Osteocyte (in vitro differentiated cells): ENCODE data around the gene MANBA. TPM values are rescaled to one million over a fixed set of nuclear protein-coding genes. Genes with fewer than 3 reads are reported as not detected.

Source experiments
- DNase-seq: peaks from one replicate; pipeline ENCODE4 v3.0.0; 2021; ENCODE audit warnings: mixed read lengths; ENCODE audit not compliant: unreplicated experiment; ENCODE audit errors: extremely low spot score
- H3K27ac Mint-ChIP-seq: one replicate; pipeline ENCODE4 v1.8.0; 2021; ENCODE audit warnings: mild to moderate bottlenecking, mixed read lengths; ENCODE audit not compliant: unreplicated experiment
- H3K27me3 Mint-ChIP-seq: one replicate; pipeline ENCODE4 v1.8.0; 2021; ENCODE audit warnings: mixed read lengths; ENCODE audit not compliant: unreplicated experiment
- H3K36me3 Mint-ChIP-seq: one replicate; pipeline ENCODE4 v1.8.0; 2021; ENCODE audit warnings: mixed read lengths; ENCODE audit not compliant: unreplicated experiment
- H3K4me1 Mint-ChIP-seq: one replicate; pipeline ENCODE4 v1.8.0; 2021; ENCODE audit warnings: mixed read lengths; ENCODE audit not compliant: unreplicated experiment
- H3K4me3 Mint-ChIP-seq: one replicate; pipeline ENCODE4 v1.8.0; 2021; ENCODE audit warnings: mild to moderate bottlenecking, moderate library complexity, mixed read lengths; ENCODE audit not compliant: unreplicated experiment
- H3K9me3 Mint-ChIP-seq: one replicate; pipeline ENCODE4 v1.8.0; 2021; ENCODE audit warnings: mixed read lengths; ENCODE audit not compliant: unreplicated experiment
- total RNA-seq: library from RNA; stranded (reverse); gene quantifications from 2 replicates; pipeline ENCODE4 v1.2.1, GENCODE V29; 2021
- TF ChIP-seq, protein P1 (sequence below): fragments of 200-600 bp; sonication (generic); IDR thresholded peaks from 2 replicates; pipeline ENCODE4 v1.5.0; 2021; ENCODE audit warnings: antibody characterized with exemption, mild to moderate bottlenecking, moderate library complexity

Gene MANBA
- total RNA-seq, 1 donor from 2014 or later, result 26.1 TPM

DNA sequence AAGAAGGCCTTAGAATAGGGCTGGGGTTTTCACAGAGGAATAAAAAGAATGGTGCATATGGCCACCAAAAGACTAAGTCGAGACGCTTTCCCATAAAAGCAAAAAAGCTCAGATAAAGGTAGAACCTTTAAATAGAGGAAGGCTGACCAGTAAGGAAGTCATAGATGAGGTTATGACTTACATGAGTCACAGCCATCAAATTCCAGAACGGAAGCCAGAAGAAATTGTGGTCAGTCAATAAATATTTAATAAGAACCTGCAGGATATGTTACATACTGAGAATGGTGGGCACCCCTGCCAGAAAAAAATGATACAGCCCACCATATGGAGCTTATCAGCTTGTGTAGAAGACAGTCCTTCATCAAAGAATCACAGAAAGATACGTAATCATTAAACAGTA lies 120.1 kb downstream of the MANBA start:
- DNase-seq, result no peak
- no peaks in the 10 kb centered on the region for H3K9me3 Mint-ChIP-seq
- no peaks in the 10 kb centered on the region for H3K4me1 Mint-ChIP-seq
- no peak overlapping the region for H3K27ac Mint-ChIP-seq
- peaks cover 18% of the 10 kb centered on the region for H3K36me3 Mint-ChIP-seq
- no peaks in the 10 kb centered on the region for H3K27me3 Mint-ChIP-seq
- TF ChIP-seq, protein P1, sequence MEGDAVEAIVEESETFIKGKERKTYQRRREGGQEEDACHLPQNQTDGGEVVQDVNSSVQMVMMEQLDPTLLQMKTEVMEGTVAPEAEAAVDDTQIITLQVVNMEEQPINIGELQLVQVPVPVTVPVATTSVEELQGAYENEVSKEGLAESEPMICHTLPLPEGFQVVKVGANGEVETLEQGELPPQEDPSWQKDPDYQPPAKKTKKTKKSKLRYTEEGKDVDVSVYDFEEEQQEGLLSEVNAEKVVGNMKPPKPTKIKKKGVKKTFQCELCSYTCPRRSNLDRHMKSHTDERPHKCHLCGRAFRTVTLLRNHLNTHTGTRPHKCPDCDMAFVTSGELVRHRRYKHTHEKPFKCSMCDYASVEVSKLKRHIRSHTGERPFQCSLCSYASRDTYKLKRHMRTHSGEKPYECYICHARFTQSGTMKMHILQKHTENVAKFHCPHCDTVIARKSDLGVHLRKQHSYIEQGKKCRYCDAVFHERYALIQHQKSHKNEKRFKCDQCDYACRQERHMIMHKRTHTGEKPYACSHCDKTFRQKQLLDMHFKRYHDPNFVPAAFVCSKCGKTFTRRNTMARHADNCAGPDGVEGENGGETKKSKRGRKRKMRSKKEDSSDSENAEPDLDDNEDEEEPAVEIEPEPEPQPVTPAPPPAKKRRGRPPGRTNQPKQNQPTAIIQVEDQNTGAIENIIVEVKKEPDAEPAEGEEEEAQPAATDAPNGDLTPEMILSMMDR, result no peak
- no peak overlapping the region for H3K4me3 Mint-ChIP-seq

DNA sequence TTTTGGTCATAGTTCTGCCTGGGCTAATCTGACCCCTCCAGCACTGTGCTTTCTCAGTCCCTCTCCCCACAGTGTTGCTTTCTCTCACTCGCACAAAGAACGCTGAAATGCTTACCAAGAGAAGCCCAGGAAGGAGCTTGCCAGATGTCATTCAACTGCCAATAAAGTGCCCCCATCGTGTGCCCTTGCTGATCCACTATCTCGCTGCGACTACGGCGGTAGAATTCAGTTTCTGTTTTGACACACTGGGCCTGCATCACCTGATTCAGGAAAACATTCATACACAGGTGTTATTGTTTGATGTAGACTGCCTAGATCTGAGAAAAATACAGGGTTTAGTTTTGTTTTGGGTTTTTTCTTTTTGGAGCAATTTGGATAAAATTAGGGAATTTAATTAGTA lies 121.2 kb downstream of the MANBA start:
- H3K27me3 Mint-ChIP-seq, result no peaks in the 10 kb centered on the region
- no peak overlapping the region for H3K27ac Mint-ChIP-seq
- no peaks in the 10 kb centered on the region for H3K4me1 Mint-ChIP-seq
- no peak for DNase-seq
- H3K9me3 Mint-ChIP-seq, result no peaks in the 10 kb centered on the region
- TF ChIP-seq, protein P1, result no peak
- no peak overlapping the region for H3K4me3 Mint-ChIP-seq
- peaks cover 16% of the 10 kb centered on the region for H3K36me3 Mint-ChIP-seq

DNA sequence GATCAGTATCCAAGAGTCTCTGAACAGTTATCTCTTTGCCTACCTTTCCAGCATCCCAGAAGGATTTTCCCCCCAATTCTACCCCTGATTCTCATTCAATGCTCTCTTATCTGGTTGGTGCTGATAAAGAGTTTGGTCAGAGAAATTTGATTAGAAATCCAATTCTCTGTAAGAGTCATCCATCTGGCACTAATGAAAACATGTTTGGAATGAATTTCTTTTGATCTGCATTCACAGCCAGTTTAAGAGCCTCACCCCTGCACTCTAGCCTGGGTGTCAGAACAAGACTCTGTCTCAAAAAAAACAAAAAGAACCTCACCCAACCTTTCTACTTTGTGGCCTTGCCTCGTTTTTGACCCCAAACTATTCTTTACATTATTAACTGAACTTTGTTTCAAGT lies 122.1 kb downstream of the MANBA start:
- no peak for DNase-seq

GRCh38 chr4:102637391-102637790 lies 123.4 kb downstream of the MANBA start:
- no peak for DNase-seq
- TF ChIP-seq, protein P1, result no peak
- H3K4me1 Mint-ChIP-seq, result no peaks in the 10 kb centered on the region
- peaks cover 18% of the 10 kb centered on the region for H3K36me3 Mint-ChIP-seq
- no peak overlapping the region for H3K27ac Mint-ChIP-seq
- H3K9me3 Mint-ChIP-seq, result no peaks in the 10 kb centered on the region
- H3K27me3 Mint-ChIP-seq, result no peaks in the 10 kb centered on the region
- H3K4me3 Mint-ChIP-seq, result no peak overlapping the region

More for the DNA sequence above, 122.1 kb downstream of the MANBA start:
- TF ChIP-seq, protein P1, result no peak
- peaks cover 18% of the 10 kb centered on the region for H3K36me3 Mint-ChIP-seq
- no peak overlapping the region for H3K4me3 Mint-ChIP-seq
- no peaks in the 10 kb centered on the region for H3K27me3 Mint-ChIP-seq
- H3K9me3 Mint-ChIP-seq, result no peaks in the 10 kb centered on the region
- no peaks in the 10 kb centered on the region for H3K4me1 Mint-ChIP-seq
- H3K27ac Mint-ChIP-seq, result no peak overlapping the region

DNA sequence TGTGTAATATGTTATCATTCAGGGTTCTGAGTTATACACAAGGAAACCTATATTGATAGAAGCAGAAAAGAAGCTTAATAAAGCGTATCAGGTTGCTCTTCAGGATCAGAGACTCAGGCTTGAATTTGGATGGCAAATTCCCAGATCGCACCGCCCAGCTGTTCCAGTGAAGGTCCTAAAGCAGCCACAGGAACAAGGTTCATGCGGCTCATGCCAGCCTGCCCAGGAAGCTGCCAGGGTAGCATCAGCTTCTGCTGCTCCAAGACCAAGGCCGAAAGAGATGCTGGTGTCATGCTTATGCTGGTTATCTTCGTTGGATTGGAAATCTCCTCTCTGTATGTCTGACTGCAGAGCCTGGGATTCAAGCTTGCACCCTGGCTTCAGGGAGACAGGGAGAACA lies 127.7 kb downstream of the MANBA start:
- no peaks in the 10 kb centered on the region for H3K9me3 Mint-ChIP-seq
- no peak overlapping the region for H3K27ac Mint-ChIP-seq
- no peaks in the 10 kb centered on the region for H3K27me3 Mint-ChIP-seq
- no peaks in the 10 kb centered on the region for H3K4me1 Mint-ChIP-seq
- H3K36me3 Mint-ChIP-seq, result peaks cover 16% of the 10 kb centered on the region
- H3K4me3 Mint-ChIP-seq, result no peak overlapping the region
- no peak for DNase-seq
- TF ChIP-seq, protein P1, result no peak
